Raji (cell line): ENCODE results near the gene ASCC1.

Source experiments
- POLR2A ChIP-seq: IDR thresholded peaks from 2 replicates; pipeline ENCODE4 v1.6.1; 2011; ENCODE audit warnings: low read depth, low read length, control low read depth; ENCODE audit not compliant: insufficient read depth

Gene ASCC1

GRCh38 chr10:72049969-72050781 lies 165.9 kb downstream of the ASCC1 start:
- no peak for TF ChIP-seq POLR2A

GRCh38 chr10:72049472-72049871 lies 166.6 kb downstream of the ASCC1 start:
- TF ChIP-seq POLR2A, result no peak

GRCh38 chr10:72048450-72049124 lies 167.5 kb downstream of the ASCC1 start:
- no peak for TF ChIP-seq POLR2A
